ENCODE measurements around the gene ADGRV1.

- TF ChIP-seq REST (IDR thresholded peaks at IDR 0.05; ENCODE audit: insufficient read depth in 1 of 2, low read depth in 2 of 2, low read length in 2 of 2) = no peak
- no peak for TF ChIP-seq POLR2AphosphoS5 (IDR thresholded peaks at IDR 0.05; ENCODE audit: low read depth, low read length)
- TF ChIP-seq TAF1 (IDR thresholded peaks at IDR 0.05; ENCODE audit: borderline replicate concordance, insufficient read depth, low read length) = no peak
Measured at GRCh38 chr5:90876366-90876765, 317.8 kb downstream of the ADGRV1 start.

Data from PFSK-1 (cell line).